GM19395 (cell line): ENCODE measurements around the gene CAPN12.

Source experiments
- ATAC-seq: cut with Tn5 transposase; IDR thresholded peaks from one replicate; pipeline ENCODE4 v1.9.1; 2021; ENCODE audit warnings: mild to moderate bottlenecking, moderate library complexity; ENCODE audit not compliant: unreplicated experiment

The CAPN12 gene

GRCh38 chr19:38698225-38699026 is 45.8 kb downstream of the CAPN12 start:
- no peak for ATAC-seq

- ATAC-seq: no peak
Observed at GRCh38 chr19:38697641-38698071, 46.6 kb downstream of the CAPN12 start.

GRCh38 chr19:38697197-38697596 is 47.1 kb downstream of the CAPN12 start:
- ATAC-seq: no peak

GRCh38 chr19:38696729-38697055 is 47.6 kb downstream of the CAPN12 start:
- no peak for ATAC-seq

GRCh38 chr19:38695832-38696728 is 48.2 kb downstream of the CAPN12 start:
- ATAC-seq: no peak

GRCh38 chr19:38695317-38695683 is 49.0 kb downstream of the CAPN12 start:
- no peak for ATAC-seq

- no peak for ATAC-seq
Observed at GRCh38 chr19:38693380-38694223, 50.7 kb downstream of the CAPN12 start.

- ATAC-seq: no peak
Observed at GRCh38 chr19:38692458-38693379, 51.6 kb downstream of the CAPN12 start.

GRCh38 chr19:38691938-38692457 is 52.3 kb downstream of the CAPN12 start:
- ATAC-seq: no peak

- no peak for ATAC-seq
Observed at GRCh38 chr19:38690832-38691231, 53.4 kb downstream of the CAPN12 start.

GRCh38 chr19:38690146-38690545 is 54.1 kb downstream of the CAPN12 start:
- no peak for ATAC-seq

GRCh38 chr19:38687837-38688378 is 56.4 kb downstream of the CAPN12 start:
- ATAC-seq: no peak

- no peak for ATAC-seq
Observed at GRCh38 chr19:38686530-38686888, 57.8 kb downstream of the CAPN12 start.

- ATAC-seq: no peak
Observed at GRCh38 chr19:38685666-38686529, 58.4 kb downstream of the CAPN12 start.

- ATAC-seq: no peak
Observed at GRCh38 chr19:38684862-38685665, 59.2 kb downstream of the CAPN12 start.

GRCh38 chr19:38684078-38684861 is 60.0 kb downstream of the CAPN12 start:
- no peak for ATAC-seq
